HG02798 (cell line): ENCODE data around the gene SIRT7.

ENCODE experiments used
- ATAC-seq: cut with Tn5 transposase; IDR thresholded peaks from one replicate; pipeline ENCODE4 v1.9.1; 2021; ENCODE audit warnings: mild to moderate bottlenecking; ENCODE audit not compliant: unreplicated experiment, poor library complexity

SIRT7 gene

GRCh38 chr17:81921996-81922565 is 4.1 kb upstream of the SIRT7 start:
- ATAC-seq = no peak

GRCh38 chr17:81921537-81921862 is 3.5 kb upstream of the SIRT7 start:
- ATAC-seq = no peak

- ATAC-seq = no peak
These were observed 2.9 kb upstream of the SIRT7 start for GRCh38 chr17:81920612-81921536.

GRCh38 chr17:81918832-81919545 is 1.0 kb upstream of the SIRT7 start:
- no peak for ATAC-seq

- peak; percentile 20 for ATAC-seq
These were observed 325 bp upstream of the SIRT7 start for GRCh38 chr17:81918333-81918669.

GRCh38 chr17:81916234-81917001 is 1.6 kb downstream of the SIRT7 start:
- no peak for ATAC-seq

GRCh38 chr17:81915331-81915730 is 2.6 kb downstream of the SIRT7 start:
- ATAC-seq = no peak

- no peak for ATAC-seq
These were observed 3.7 kb downstream of the SIRT7 start for GRCh38 chr17:81914103-81914850.

GRCh38 chr17:81913394-81914102 is 4.4 kb downstream of the SIRT7 start:
- no peak for ATAC-seq

- ATAC-seq = no peak
These were observed 5.3 kb downstream of the SIRT7 start for GRCh38 chr17:81912441-81913309.

GRCh38 chr17:81911969-81912368 is 6.0 kb downstream of the SIRT7 start:
- no peak for ATAC-seq

- ATAC-seq = peak; percentile 84
These were observed 6.6 kb downstream of the SIRT7 start, which contains the start of gene PCYT2 for GRCh38 chr17:81911277-81911961. PCYT2 (minus strand) TSS chr17:81911399; CDS start chr17:81911355, 44 bp downstream.

- peak; percentile 34 for ATAC-seq
These were observed 7.1 kb downstream of the SIRT7 start for GRCh38 chr17:81910840-81911276.

- ATAC-seq = no peak
These were observed 7.8 kb downstream of the SIRT7 start for GRCh38 chr17:81909966-81910839.

- no peak for ATAC-seq
These were observed 8.7 kb downstream of the SIRT7 start for GRCh38 chr17:81909231-81909630.

- ATAC-seq = no peak
These were observed 9.2 kb downstream of the SIRT7 start for GRCh38 chr17:81908793-81909192.
